ENCODE results near the gene BLOC1S5. TPM values are rescaled to one million over a fixed set of nuclear protein-coding genes. Genes with fewer than 3 reads are reported as not detected.
"Not testable (repeated sequence)": the region's sequence is repeated elsewhere in the genome, so short reads cannot be mapped to it uniquely, and the experiment has no call there.

The BLOC1S5 gene
- polyA plus RNA-seq, 1 donor from 2014 or later, result 29.5 TPM

DNA sequence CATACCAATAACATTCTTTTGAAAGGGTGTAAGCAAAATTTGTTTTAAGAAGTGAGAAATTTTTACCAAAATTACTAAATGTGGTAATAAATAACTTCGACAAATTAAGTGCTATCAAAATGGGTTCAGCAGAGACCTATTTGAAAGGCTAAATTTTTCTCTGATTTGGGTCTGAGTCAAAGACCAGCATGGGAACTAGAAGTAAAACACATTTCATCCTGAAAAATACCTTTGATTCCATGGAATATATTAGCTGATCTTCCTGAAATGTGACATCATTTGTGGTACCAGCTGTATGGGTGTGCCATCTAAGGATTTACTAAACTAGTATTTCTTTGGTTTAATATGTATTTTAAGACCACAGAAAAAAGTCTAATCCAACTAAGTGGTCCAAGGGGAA is 63.6 kb downstream of the BLOC1S5 start:
- Mint-ChIP-seq H3K27ac (no peak overlapping the region), H3K4me1 (peaks cover 5 to 18% (median 14%) of the 10 kb centered on the region in 3 donors), H3K27me3 (peaks cover 2% of the 10 kb centered on the region), H3K36me3 (peaks cover 6% of the 10 kb centered on the region), H3K4me3 (no peak overlapping the region), H3K9me3 (no peaks in the 10 kb centered on the region)

DNA sequence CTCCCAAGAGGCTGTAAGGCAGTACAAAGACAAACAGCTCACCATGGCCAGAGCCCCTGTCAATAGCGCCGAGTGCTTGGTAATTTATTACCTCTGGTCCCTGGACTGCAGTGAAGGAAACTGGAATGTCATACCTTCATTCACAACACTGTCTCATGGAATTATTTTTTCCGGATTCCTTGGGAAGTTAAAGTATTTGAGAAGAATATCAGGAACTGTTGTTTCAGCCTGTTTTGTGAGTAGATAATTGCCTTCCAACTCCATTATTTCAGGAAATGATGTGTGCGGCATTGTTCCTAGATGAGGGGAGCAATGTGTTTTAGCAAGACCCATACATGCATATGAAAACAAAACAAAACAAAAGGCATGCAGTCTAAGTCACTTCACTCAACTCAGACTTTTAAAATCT is 64.0 kb downstream of the BLOC1S5 start:
- Mint-ChIP-seq H3K9me3 (no peaks in the 10 kb centered on the region), H3K4me1 (peaks cover 5 to 18% (median 14%) of the 10 kb centered on the region in 3 donors), H3K4me3 (no peak overlapping the region), H3K36me3 (peaks cover 6% of the 10 kb centered on the region), H3K27ac (no peak overlapping the region), H3K27me3 (peaks cover 2% of the 10 kb centered on the region)

- Mint-ChIP-seq H3K36me3 (peaks cover 6% of the 10 kb centered on the region), H3K4me1 (peaks cover 5 to 18% (median 14%) of the 10 kb centered on the region in 3 donors), H3K27ac (peak overlapping the region in 1 of 3 donors; percentile 45), H3K4me3 (no peak overlapping the region), H3K27me3 (peaks cover 2% of the 10 kb centered on the region), H3K9me3 (no peaks in the 10 kb centered on the region)
Measured at GRCh38 chr6:7999201-7999600, 65.0 kb downstream of the BLOC1S5 start.

GRCh38 chr6:7998103-7998725 is 66.0 kb downstream of the BLOC1S5 start:
- Mint-ChIP-seq H3K27me3 (peaks cover 2% of the 10 kb centered on the region), H3K4me1 (peaks cover 5 to 14% (median 14%) of the 10 kb centered on the region in 3 donors), H3K4me3 (peak overlapping the region in 1 of 4 donors; percentile 79), H3K27ac (peak overlapping the region in 1 of 3 donors; percentile 53), H3K9me3 (no peaks in the 10 kb centered on the region), H3K36me3 (peaks cover 6% of the 10 kb centered on the region)

DNA sequence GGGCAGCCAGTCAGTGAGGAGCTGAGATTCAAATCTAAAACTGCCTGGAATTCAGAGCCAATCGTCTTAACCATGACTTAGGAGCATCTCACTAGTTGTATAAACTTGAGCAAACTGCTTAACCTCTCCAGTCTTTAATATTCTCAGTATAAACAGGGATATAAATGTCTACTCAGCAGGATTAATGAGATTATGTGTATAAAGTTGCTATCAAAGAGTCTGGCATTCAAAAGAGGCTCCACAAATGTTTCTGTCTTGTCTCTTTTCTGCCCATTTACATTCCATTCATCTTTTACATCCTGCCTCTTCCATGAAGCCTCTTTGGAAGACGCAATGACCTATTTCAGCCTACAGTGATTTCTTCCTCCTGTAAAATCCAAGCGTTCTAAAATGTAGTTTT is 66.9 kb downstream of the BLOC1S5 start:
- H3K27ac Mint-ChIP-seq, result no peak overlapping the region
- H3K4me1 Mint-ChIP-seq, result peaks cover 5 to 16% (median 14%) of the 10 kb centered on the region in 3 donors
- H3K4me3 Mint-ChIP-seq, result no peak overlapping the region
- H3K36me3 Mint-ChIP-seq, result peaks cover 6% of the 10 kb centered on the region
- no peaks in the 10 kb centered on the region for H3K9me3 Mint-ChIP-seq
- H3K27me3 Mint-ChIP-seq, result peaks cover 2% of the 10 kb centered on the region

GRCh38 chr6:7996538-7997111 is 67.6 kb downstream of the BLOC1S5 start:
- H3K9me3 Mint-ChIP-seq, result no peaks in the 10 kb centered on the region

GRCh38 chr6:7993952-7994351 is 70.2 kb downstream of the BLOC1S5 start:
- H3K9me3 Mint-ChIP-seq, result no peaks in the 10 kb centered on the region
- peaks cover 12 to 21% (median 14%) of the 10 kb centered on the region in 3 donors for H3K4me1 Mint-ChIP-seq
- H3K27me3 Mint-ChIP-seq, result peaks cover 2% of the 10 kb centered on the region
- H3K36me3 Mint-ChIP-seq, result peaks cover 6% of the 10 kb centered on the region
- no peak overlapping the region for H3K27ac Mint-ChIP-seq
- H3K4me3 Mint-ChIP-seq, result no peak overlapping the region

More at GRCh38 chr6:7996538-7997111, 67.6 kb downstream of the BLOC1S5 start:
- H3K27ac Mint-ChIP-seq, result no peak overlapping the region
- no peak overlapping the region for H3K4me3 Mint-ChIP-seq
- peaks cover 6% of the 10 kb centered on the region for H3K36me3 Mint-ChIP-seq
- peaks cover 2% of the 10 kb centered on the region for H3K27me3 Mint-ChIP-seq
- peaks cover 11 to 23% (median 20%) of the 10 kb centered on the region in 3 donors for H3K4me1 Mint-ChIP-seq

GRCh38 chr6:7993399-7993798 is 70.8 kb downstream of the BLOC1S5 start:
- Mint-ChIP-seq H3K36me3 (peaks cover 6% of the 10 kb centered on the region), H3K27me3 (peaks cover 2% of the 10 kb centered on the region), H3K9me3 (no peaks in the 10 kb centered on the region), H3K4me1 (peaks cover 10 to 17% (median 11%) of the 10 kb centered on the region in 3 donors), H3K27ac (no peak overlapping the region), H3K4me3 (no peak overlapping the region)

DNA sequence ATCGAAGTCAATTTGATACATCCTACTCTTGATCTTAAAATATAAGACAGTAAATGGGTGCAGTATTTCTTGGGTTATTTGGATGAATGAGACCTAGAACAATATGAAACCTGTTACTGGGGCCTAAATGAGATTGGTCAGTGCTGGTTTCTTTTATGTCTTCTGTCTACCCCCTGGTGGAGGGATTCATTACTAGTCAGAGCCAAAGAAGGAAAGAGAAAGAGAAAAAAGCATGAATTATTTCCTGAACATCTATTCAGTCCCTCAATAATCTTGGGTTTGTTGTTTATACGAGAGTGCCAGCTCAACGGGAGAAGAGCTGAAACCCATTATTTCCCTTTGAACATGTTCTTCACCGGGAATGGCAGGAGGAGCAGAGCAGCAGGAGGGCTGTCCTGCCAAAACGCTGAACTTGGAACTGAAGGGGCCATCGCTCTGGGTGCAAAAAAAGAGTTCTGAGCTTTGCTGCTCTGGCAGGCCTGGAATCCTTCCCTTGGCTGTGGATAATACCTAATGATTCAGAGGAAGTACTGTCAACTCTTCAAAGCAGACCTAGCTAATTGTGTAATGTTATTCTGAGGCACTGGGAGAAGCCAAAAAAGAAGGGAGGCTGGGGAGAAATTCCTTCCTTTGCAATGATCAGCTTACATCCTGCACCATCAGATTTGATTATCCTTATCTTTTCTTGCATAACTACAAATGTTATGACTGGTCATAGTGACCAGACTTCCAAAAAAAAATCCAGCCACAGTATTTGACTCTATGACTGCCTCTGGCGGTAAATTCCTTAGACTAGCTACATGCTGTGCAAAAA is 72.0 kb downstream of the BLOC1S5 start:
- H3K4me3 Mint-ChIP-seq, result peak overlapping the region in 1 of 4 donors; percentile 2
- no peaks in the 10 kb centered on the region for H3K9me3 Mint-ChIP-seq
- H3K27ac Mint-ChIP-seq, result peak overlapping the region in 1 of 3 donors; percentile 47
- peaks cover 4% of the 10 kb centered on the region for H3K36me3 Mint-ChIP-seq
- no peaks in the 10 kb centered on the region for H3K27me3 Mint-ChIP-seq
- H3K4me1 Mint-ChIP-seq, result peaks cover 6 to 11% (median 7%) of the 10 kb centered on the region in 3 donors

- Mint-ChIP-seq H3K4me1 (peaks cover 6 to 11% (median 7%) of the 10 kb centered on the region in 3 donors), H3K27me3 (no peaks in the 10 kb centered on the region), H3K9me3 (no peaks in the 10 kb centered on the region), H3K27ac (peak overlapping the region in 1 of 3 donors; percentile 47), H3K36me3 (peaks cover 4% of the 10 kb centered on the region), H3K4me3 (peak overlapping the region in 1 of 4 donors; percentile 2)
Measured at GRCh38 chr6:7991536-7991935, 72.7 kb downstream of the BLOC1S5 start.

- no peak overlapping the region for H3K4me3 Mint-ChIP-seq
- H3K9me3 Mint-ChIP-seq, result no peaks in the 10 kb centered on the region
- H3K36me3 Mint-ChIP-seq, result peaks cover 2% of the 10 kb centered on the region
- H3K27ac Mint-ChIP-seq, result no peak overlapping the region
- H3K27me3 Mint-ChIP-seq, result peaks cover 2% of the 10 kb centered on the region
- no peaks in the 10 kb centered on the region for H3K4me1 Mint-ChIP-seq
Measured at GRCh38 chr6:7986219-7986618, 78.0 kb downstream of the BLOC1S5 start.

DNA sequence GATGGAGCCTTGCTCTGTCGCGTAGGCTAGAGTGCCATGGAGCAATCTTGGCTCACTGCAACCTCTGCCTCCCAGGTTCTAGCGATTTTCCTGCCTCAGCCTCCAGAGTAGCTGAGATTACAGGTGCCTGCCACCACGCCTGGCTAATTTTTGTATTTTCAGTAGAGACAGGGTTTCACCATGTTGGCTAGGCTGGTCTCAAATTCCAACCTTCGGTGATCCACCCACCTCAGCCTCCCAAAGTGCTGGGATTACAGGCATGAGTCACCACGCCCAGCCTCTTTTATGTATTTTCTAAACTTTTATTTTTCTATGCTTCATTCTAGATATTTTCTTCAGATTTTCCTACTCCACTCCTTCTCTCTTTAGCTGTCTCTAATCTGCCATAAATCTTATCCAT is 80.2 kb downstream of the BLOC1S5 start:
- not testable (repeated sequence) for H3K36me3 Mint-ChIP-seq, H3K27ac Mint-ChIP-seq, H3K9me3 Mint-ChIP-seq, H3K27me3 Mint-ChIP-seq, H3K4me3 Mint-ChIP-seq
- H3K4me1 Mint-ChIP-seq, result peaks cover 4 to 12% (median 4%) of the 10 kb centered on the region in 3 donors

- H3K4me1 Mint-ChIP-seq, result peaks cover 22 to 30% (median 28%) of the 10 kb centered on the region in 3 donors
- no peak overlapping the region for H3K4me3 Mint-ChIP-seq
- H3K27me3 Mint-ChIP-seq, result peaks cover 11% of the 10 kb centered on the region
- H3K27ac Mint-ChIP-seq, result no peak overlapping the region
- no peaks in the 10 kb centered on the region for H3K9me3 Mint-ChIP-seq
- H3K36me3 Mint-ChIP-seq, result no peaks in the 10 kb centered on the region
Measured at GRCh38 chr6:7979831-7980230, 84.4 kb downstream of the BLOC1S5 start.

DNA sequence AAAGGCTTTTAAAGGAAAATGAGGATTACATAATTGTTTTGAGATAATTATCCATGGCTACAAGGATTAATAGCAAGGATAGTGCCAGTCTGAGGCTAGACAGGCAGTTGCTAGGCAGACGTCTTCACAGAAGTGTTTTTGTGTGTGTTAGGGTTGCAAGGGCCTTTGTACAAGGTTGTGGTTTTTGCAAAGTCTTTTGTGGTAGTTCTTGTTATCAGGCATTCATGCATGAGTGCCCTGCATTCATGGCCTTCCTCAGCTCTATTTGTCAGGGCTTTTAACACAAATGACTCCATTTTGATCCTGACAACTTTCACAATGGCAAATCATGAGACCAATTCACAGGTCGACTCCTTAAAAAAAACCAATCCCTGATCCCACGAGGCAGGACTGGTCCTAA is 85.5 kb downstream of the BLOC1S5 start:
- H3K9me3 Mint-ChIP-seq, result no peaks in the 10 kb centered on the region
- H3K36me3 Mint-ChIP-seq, result no peaks in the 10 kb centered on the region
- H3K4me3 Mint-ChIP-seq, result peak overlapping the region in 2 of 4 donors; percentile 71 to 73
- peaks cover 11% of the 10 kb centered on the region for H3K27me3 Mint-ChIP-seq
- H3K27ac Mint-ChIP-seq, result no peak overlapping the region
- H3K4me1 Mint-ChIP-seq, result peaks cover 22 to 30% (median 28%) of the 10 kb centered on the region in 3 donors

DNA sequence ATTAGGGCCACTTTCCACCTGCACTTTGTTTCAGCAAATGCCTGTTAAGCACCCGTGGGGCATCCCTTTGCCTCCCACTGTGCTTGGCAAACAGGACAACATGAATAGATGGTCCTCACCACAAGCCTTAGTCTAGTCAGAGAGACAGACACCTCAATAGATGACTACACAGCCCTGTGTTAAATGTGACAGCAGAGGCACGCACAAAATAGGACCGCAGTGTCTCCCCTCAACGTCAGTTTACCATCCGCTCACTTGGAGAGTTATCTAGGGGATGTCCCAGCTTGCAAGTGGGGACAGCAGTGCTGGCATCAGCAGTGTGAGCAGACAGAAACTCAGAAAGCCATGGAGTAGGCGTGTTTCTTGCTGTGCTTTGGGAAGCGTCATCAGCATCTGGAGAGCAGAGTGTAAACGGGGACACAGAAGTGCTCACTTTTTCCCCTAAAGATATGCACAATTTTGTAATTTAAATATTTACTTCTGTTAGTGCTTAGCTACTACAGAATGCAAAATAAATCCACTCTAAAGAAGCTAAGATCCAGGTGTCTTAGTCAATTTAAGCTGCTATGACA is 87.6 kb downstream of the BLOC1S5 start:
- peaks cover 11% of the 10 kb centered on the region for H3K27me3 Mint-ChIP-seq
- H3K36me3 Mint-ChIP-seq, result no peaks in the 10 kb centered on the region
- peaks cover 22 to 30% (median 28%) of the 10 kb centered on the region in 3 donors for H3K4me1 Mint-ChIP-seq
- H3K9me3 Mint-ChIP-seq, result no peaks in the 10 kb centered on the region
- H3K27ac Mint-ChIP-seq, result no peak overlapping the region
- H3K4me3 Mint-ChIP-seq, result no peak overlapping the region

Data from IgD-negative memory B cell (primary cell).